Endothelial cell of umbilical vein (primary cell): ENCODE measurements around the gene SRD5A1. TPM values are rescaled to one million over a fixed set of nuclear protein-coding genes. Genes with fewer than 3 reads are reported as not detected.

Source experiments
- BruUV-seq: library from RNA; stranded (reverse); fragments of 400-500 nt; replicated peaks from 2 replicates; lab custom pipeline; 2021; lab: Mats Ljungman, UMichigan
- CTCF ChIA-PET: fragments of 300-600, 350-600 bp; sonication (Branson Sonifier 250); formaldehyde crosslinking; loops from one replicate; lab custom pipeline; 2021; ENCODE audit warnings: antibody characterized with exemption, inconsistent platforms; lab: Charles Lee
- POLR2A ChIA-PET: fragments of 300-600, 350-600 bp; sonication (Branson Sonifier 250); formaldehyde crosslinking; loops from one replicate; lab custom pipeline; 2021; ENCODE audit warnings: antibody characterized with exemption, inconsistent platforms; lab: Charles Lee
- DNase-seq: peaks from one replicate; pipeline ENCODE4 v3.0.0-alpha.2; 2011; ENCODE audit warnings: low read depth, low spot score
- FAIRE-seq: peaks from 2 replicates; lab custom pipeline; 2011; peaks lifted over from hg19 to GRCh38; lab: Jason Lieb, UNC
- H2AFZ ChIP-seq: 2 replicates; pipeline ENCODE4 v1.6.0; 2012; ENCODE audit warnings: low read depth, low read length, control low read depth, inconsistent platforms
- H3K27ac ChIP-seq: 2 replicates; pipeline ENCODE4 v1.5.1; 2011; ENCODE audit warnings: low read depth, mild to moderate bottlenecking, control low read depth, low read length, moderate library complexity; ENCODE audit not compliant: insufficient read depth
- H3K27me3 ChIP-seq, 2 experiments: 2 replicates each; pipeline versions ENCODE4 v1.6.0 to v1.6.1; 2011; ENCODE audit warnings: low read length in 2 of 2, mixed read lengths in 1 of 2; ENCODE audit not compliant: control insufficient read depth in 2 of 2, insufficient read depth in 2 of 2
- H3K36me3 ChIP-seq, 2 experiments: 2 replicates in 1 of 2; 3 replicates in 1 of 2; pipeline ENCODE4 v1.5.1; 2011; ENCODE audit warnings: low read length in 2 of 2, mild to moderate bottlenecking in 1 of 2, moderate library complexity in 1 of 2; ENCODE audit not compliant: control insufficient read depth in 2 of 2, insufficient read depth in 2 of 2; ENCODE audit errors: extremely low read depth in 1 of 2
- H3K4me1 ChIP-seq: 3 replicates; pipeline ENCODE4 v1.5.1; 2011; ENCODE audit warnings: mild to moderate bottlenecking, low read length; ENCODE audit not compliant: control insufficient read depth, insufficient read depth; ENCODE audit errors: extremely low read depth
- H3K4me2 ChIP-seq: 2 replicates; pipeline ENCODE4 v1.6.1; 2011; ENCODE audit warnings: low read length, control low read depth, mixed read lengths; ENCODE audit not compliant: insufficient read depth
- H3K4me3 ChIP-seq, 3 experiments: fragments of 200-600 bp in 1 of 3; sonication (generic), shearing (Covaris generic) in 1 of 3; replicated peaks in 1 of 3; 2 replicates each; pipeline ENCODE4 v1.5.1; 2011 to 2016; ENCODE audit warnings: control low read depth in 3 of 3, low read length in 3 of 3, mild to moderate bottlenecking in 2 of 3, inconsistent platforms in 1 of 3, low read depth in 1 of 3, moderate library complexity in 1 of 3; ENCODE audit not compliant: insufficient read depth in 1 of 3
- H3K79me2 ChIP-seq: 2 replicates; pipeline ENCODE4 v1.6.0; 2012; ENCODE audit warnings: low read length, inconsistent platforms; ENCODE audit not compliant: control insufficient read depth, insufficient read depth
- H3K9ac ChIP-seq: replicated peaks from 2 replicates; pipeline ENCODE3; 2011; ENCODE audit warnings: low read length, control low read depth; ENCODE audit not compliant: insufficient read depth; ENCODE audit errors: extremely low read depth
- H3K9me1 ChIP-seq: replicated peaks from 3 replicates; pipeline ENCODE4 v1.6.0; 2011; ENCODE audit warnings: mild to moderate bottlenecking, low read length; ENCODE audit not compliant: control insufficient read depth, insufficient read depth; ENCODE audit errors: extremely low read depth
- H3K9me3 ChIP-seq: replicated peaks from 2 replicates; pipeline ENCODE4 v1.5.1; 2012; ENCODE audit warnings: low read length, inconsistent platforms; ENCODE audit not compliant: control insufficient read depth, insufficient read depth
- H4K20me1 ChIP-seq: replicated peaks from 2 replicates; pipeline ENCODE3; 2011; ENCODE audit warnings: mild to moderate bottlenecking, low read length; ENCODE audit not compliant: control insufficient read depth, insufficient read depth; ENCODE audit errors: extremely low read depth
- FOS ChIP-seq: IDR thresholded peaks from 2 replicates; pipeline ENCODE4 v1.6.1; 2011; ENCODE audit warnings: mild to moderate bottlenecking, low read length, moderate library complexity, borderline replicate concordance; ENCODE audit not compliant: insufficient read depth
- GATA2 ChIP-seq: IDR thresholded peaks from 2 replicates; pipeline ENCODE4 v1.7.0; 2011; ENCODE audit warnings: low read depth, mild to moderate bottlenecking, moderate library complexity, mixed read lengths, low read length; ENCODE audit not compliant: insufficient read length, insufficient read depth
- JUN ChIP-seq: IDR thresholded peaks from 2 replicates; pipeline ENCODE4 v1.6.1; 2011; ENCODE audit warnings: borderline replicate concordance, low read depth; ENCODE audit not compliant: insufficient read length, insufficient read depth
- MYC ChIP-seq: IDR thresholded peaks from one replicate; pipeline ENCODE4 v1.6.1; 2011; ENCODE audit warnings: mild to moderate bottlenecking, low read depth, low read length
- POLR2A ChIP-seq: IDR thresholded peaks from 2 replicates; pipeline ENCODE4 v1.6.1; 2012; ENCODE audit warnings: low read depth, mild to moderate bottlenecking, control low read depth, low read length
- POLR2AphosphoS5 ChIP-seq: IDR thresholded peaks from 2 replicates; pipeline ENCODE4 v1.6.1; 2012; ENCODE audit warnings: low read depth, mild to moderate bottlenecking, control low read depth, low read length, moderate library complexity; ENCODE audit not compliant: insufficient read depth
- dilution Hi-C: fragments of 300-500 bp; cut with MboI; formaldehyde crosslinking; loops from one replicate; pipeline ENCODE4 v1.15.0; 2019; ENCODE audit warnings: low sequenced_read_pairs; ENCODE audit not compliant: extremely low pct_ligation_motif_present
- intact Hi-C: fragments of 100-400 bp; cut with micrococcal nuclease; formaldehyde crosslinking; loops from one replicate; pipeline ENCODE4 v1.10.0; 2022
- polyA plus RNA-seq, 4 experiments: library from polyadenylated mRNA; depleted of rRNA in 3 of 4; stranded (reverse) in 3 of 4; unstranded in 1 of 4; fragments of >200 nt; gene quantifications; 2 replicates each; pipeline versions ENCODE4 v1.2.1 to v1.2.3, GENCODE V29; 2011 to 2012; ENCODE audit warnings: missing spikeins in 1 of 4
- total RNA-seq: library from RNA; stranded (reverse); gene quantifications from 2 replicates; pipeline ENCODE4 v1.2.3, GENCODE V29; 2021
- TF ChIP-seq, protein P1 (sequence below), 2 donors: IDR thresholded peaks; 1 replicate in 1 of 2; 2 replicates in 1 of 2; pipeline ENCODE4 v1.5.1; 2011; ENCODE audit warnings: low read length in 2 of 2, mild to moderate bottlenecking in 2 of 2, moderate library complexity in 2 of 2, control low read depth in 1 of 2, inconsistent platforms in 1 of 2, low read depth in 1 of 2; ENCODE audit not compliant: insufficient read depth in 1 of 2; ENCODE audit errors: extremely low read depth in 1 of 2
- TF ChIP-seq, protein P2 (sequence below): IDR thresholded peaks from 2 replicates; pipeline ENCODE4 v1.6.1; 2011; ENCODE audit not compliant: insufficient read depth, insufficient read length

The SRD5A1 gene
- total and polyA plus RNA-seq, 2 donors (not counting 3 experiments of a cell fraction or from before 2014, with no cell fraction given), result 11.6 to 14.8 TPM

DNA sequence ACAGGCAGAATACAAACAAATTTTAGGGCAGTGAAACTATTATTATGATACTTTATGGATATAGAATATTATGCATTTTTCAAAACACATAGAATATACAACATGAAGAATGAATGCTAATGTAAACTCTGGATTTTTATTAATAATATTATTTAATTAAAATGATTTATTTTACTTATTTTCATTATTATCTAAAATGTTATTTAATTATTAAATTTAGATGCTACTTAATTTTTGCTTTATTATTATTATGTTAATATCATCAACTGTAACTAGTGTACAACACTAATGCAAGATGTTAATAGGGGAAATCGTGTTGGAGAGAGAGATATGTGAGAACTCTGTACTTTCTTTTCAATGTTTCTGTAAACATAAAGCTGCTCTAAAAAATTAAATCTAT is 40.7 kb downstream of the SRD5A1 start:
- Histone ChIP-seq H3K4me2 (no peak overlapping the region), H3K79me2 (no peaks in the 10 kb centered on the region), H3K4me1 (no peaks in the 10 kb centered on the region), H3K36me3 (no peaks in the 10 kb centered on the region), H3K9ac (no peak overlapping the region), H4K20me1 (no peaks in the 10 kb centered on the region), H3K9me1 (no peaks in the 10 kb centered on the region), H3K4me3 (no peak overlapping the region), H3K9me3 (no peaks in the 10 kb centered on the region), H3K27me3 (no peaks in the 10 kb centered on the region), H3K27ac (no peak overlapping the region), H2AFZ (no peak overlapping the region)
- TF ChIP-seq GATA2 (no peak), JUN (no peak), FOS (no peak), POLR2A (no peak), MYC (no peak), POLR2AphosphoS5 (no peak)
- TF ChIP-seq, protein P1, sequence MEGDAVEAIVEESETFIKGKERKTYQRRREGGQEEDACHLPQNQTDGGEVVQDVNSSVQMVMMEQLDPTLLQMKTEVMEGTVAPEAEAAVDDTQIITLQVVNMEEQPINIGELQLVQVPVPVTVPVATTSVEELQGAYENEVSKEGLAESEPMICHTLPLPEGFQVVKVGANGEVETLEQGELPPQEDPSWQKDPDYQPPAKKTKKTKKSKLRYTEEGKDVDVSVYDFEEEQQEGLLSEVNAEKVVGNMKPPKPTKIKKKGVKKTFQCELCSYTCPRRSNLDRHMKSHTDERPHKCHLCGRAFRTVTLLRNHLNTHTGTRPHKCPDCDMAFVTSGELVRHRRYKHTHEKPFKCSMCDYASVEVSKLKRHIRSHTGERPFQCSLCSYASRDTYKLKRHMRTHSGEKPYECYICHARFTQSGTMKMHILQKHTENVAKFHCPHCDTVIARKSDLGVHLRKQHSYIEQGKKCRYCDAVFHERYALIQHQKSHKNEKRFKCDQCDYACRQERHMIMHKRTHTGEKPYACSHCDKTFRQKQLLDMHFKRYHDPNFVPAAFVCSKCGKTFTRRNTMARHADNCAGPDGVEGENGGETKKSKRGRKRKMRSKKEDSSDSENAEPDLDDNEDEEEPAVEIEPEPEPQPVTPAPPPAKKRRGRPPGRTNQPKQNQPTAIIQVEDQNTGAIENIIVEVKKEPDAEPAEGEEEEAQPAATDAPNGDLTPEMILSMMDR (IDR thresholded peaks at IDR 0.05; ENCODE audit: extremely low read depth in 1 of 2, insufficient read depth in 1 of 2, low read depth in 1 of 2, low read length in 2 of 2), result no peak
- TF ChIP-seq, protein P2, sequence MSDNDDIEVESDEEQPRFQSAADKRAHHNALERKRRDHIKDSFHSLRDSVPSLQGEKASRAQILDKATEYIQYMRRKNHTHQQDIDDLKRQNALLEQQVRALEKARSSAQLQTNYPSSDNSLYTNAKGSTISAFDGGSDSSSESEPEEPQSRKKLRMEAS, result no peak
- FAIRE-seq, result no peak
- ChIA-PET CTCF (no interaction called here), POLR2A (no interaction called here)
- intact Hi-C loops (no loop called here), dilution Hi-C loops (no loop called here)
- BruUV-seq, result no TSS peak
- no peak for DNase-seq
